Measurements from ENCODE around the gene MAP3K20.

The MAP3K20 gene

GRCh38 chr2:173048897-173049661 is 26.6 kb upstream of the MAP3K20 start:
- H3K4me3 ChIP-seq (ENCODE audit: low read length): no peak overlapping the region
- DNase-seq (ENCODE audit: low read depth, low spot score): no peak

GRCh38 chr2:173049831-173050230 is 25.8 kb upstream of the MAP3K20 start:
- H3K4me3 ChIP-seq (ENCODE audit: low read length): no peak overlapping the region
- DNase-seq (ENCODE audit: low read depth, low spot score): no peak

GRCh38 chr2:173050684-173051083 is 25.0 kb upstream of the MAP3K20 start:
- no peak for DNase-seq (ENCODE audit: low read depth, low spot score)
- H3K4me3 ChIP-seq (ENCODE audit: low read length): no peak overlapping the region

GRCh38 chr2:173051463-173052215 is 24.0 kb upstream of the MAP3K20 start:
- no peak overlapping the region for H3K4me3 ChIP-seq (ENCODE audit: low read length)
- DNase-seq (ENCODE audit: low read depth, low spot score): no peak

GRCh38 chr2:173053043-173053699 is 22.5 kb upstream of the MAP3K20 start:
- DNase-seq (ENCODE audit: low read depth, low spot score): no peak
- H3K4me3 ChIP-seq (ENCODE audit: low read length): no peak overlapping the region

GRCh38 chr2:173054466-173054865 is 21.2 kb upstream of the MAP3K20 start:
- DNase-seq (ENCODE audit: low read depth, low spot score): no peak
- no peak overlapping the region for H3K4me3 ChIP-seq (ENCODE audit: low read length)

- no peak overlapping the region for H3K4me3 ChIP-seq (ENCODE audit: low read length)
- no peak for DNase-seq (ENCODE audit: low read depth, low spot score)
These were observed 18.8 kb upstream of the MAP3K20 start for GRCh38 chr2:173056705-173057364.

GRCh38 chr2:173058097-173058496 is 17.5 kb upstream of the MAP3K20 start:
- H3K4me3 ChIP-seq (ENCODE audit: low read length): no peak overlapping the region
- no peak for DNase-seq (ENCODE audit: low read depth, low spot score)

GRCh38 chr2:173058673-173059072 is 17.0 kb upstream of the MAP3K20 start:
- peak; percentile 81 for DNase-seq (ENCODE audit: low read depth, low spot score)
- no peak overlapping the region for H3K4me3 ChIP-seq (ENCODE audit: low read length)

GRCh38 chr2:173059292-173059691 is 16.4 kb upstream of the MAP3K20 start:
- H3K4me3 ChIP-seq (ENCODE audit: low read length): no peak overlapping the region
- no peak for DNase-seq (ENCODE audit: low read depth, low spot score)

GRCh38 chr2:173059971-173060461 is 15.6 kb upstream of the MAP3K20 start:
- no peak overlapping the region for H3K4me3 ChIP-seq (ENCODE audit: low read length)
- DNase-seq (ENCODE audit: low read depth, low spot score): no peak

- no peak for DNase-seq (ENCODE audit: low read depth, low spot score)
- H3K4me3 ChIP-seq (ENCODE audit: low read length): no peak overlapping the region
These were observed 12.8 kb upstream of the MAP3K20 start for GRCh38 chr2:173062801-173063200.

- no peak overlapping the region for H3K4me3 ChIP-seq (ENCODE audit: low read length)
- no peak for DNase-seq (ENCODE audit: low read depth, low spot score)
These were observed 11.4 kb upstream of the MAP3K20 start for GRCh38 chr2:173064151-173064805.

- DNase-seq (ENCODE audit: low read depth, low spot score): no peak
These were observed 8.6 kb upstream of the MAP3K20 start for GRCh38 chr2:173066887-173067676.

GRCh38 chr2:173075056-173075780 is 428 bp upstream of the MAP3K20 start:
- H3K4me3 ChIP-seq (ENCODE audit: low read length): peak overlapping the region; percentile 76
- DNase-seq (ENCODE audit: low read depth, low spot score): peak; percentile 10

More at GRCh38 chr2:173066887-173067676, 8.6 kb upstream of the MAP3K20 start:
- H3K4me3 ChIP-seq (ENCODE audit: low read length): no peak overlapping the region

- peak overlapping the region; percentile 76 for H3K4me3 ChIP-seq (ENCODE audit: low read length)
- no peak for DNase-seq (ENCODE audit: low read depth, low spot score)
These were observed 1.1 kb downstream of the MAP3K20 start for GRCh38 chr2:173076581-173077345.

All from Jurkat, Clone E6-1 (cell line).